Stomach (tissue), 4 donors: Measurements from ENCODE around the gene RPS6KA1.

Experiments
- POLR2A ChIP-seq, 4 donors: fragments of 450-650 bp; IDR thresholded peaks; one replicate each; pipeline ENCODE4 v1.6.1; 2016; ENCODE audit warnings: antibody characterized with exemption in 4 of 4, control low read depth in 2 of 4, mild to moderate bottlenecking in 1 of 4, moderate library complexity in 1 of 4
- TF ChIP-seq, protein P1 (sequence below), 7 experiments: fragments of 450-650 bp in 4 of 7; fragments of 200-600 bp in 3 of 7; sonication (generic) in 3 of 7; IDR thresholded peaks; one replicate each; pipeline ENCODE4 v1.5.1; 2016 to 2019; ENCODE audit warnings: antibody characterized with exemption in 7 of 7, control low read depth in 2 of 7, mild to moderate bottlenecking in 1 of 7

DNA sequence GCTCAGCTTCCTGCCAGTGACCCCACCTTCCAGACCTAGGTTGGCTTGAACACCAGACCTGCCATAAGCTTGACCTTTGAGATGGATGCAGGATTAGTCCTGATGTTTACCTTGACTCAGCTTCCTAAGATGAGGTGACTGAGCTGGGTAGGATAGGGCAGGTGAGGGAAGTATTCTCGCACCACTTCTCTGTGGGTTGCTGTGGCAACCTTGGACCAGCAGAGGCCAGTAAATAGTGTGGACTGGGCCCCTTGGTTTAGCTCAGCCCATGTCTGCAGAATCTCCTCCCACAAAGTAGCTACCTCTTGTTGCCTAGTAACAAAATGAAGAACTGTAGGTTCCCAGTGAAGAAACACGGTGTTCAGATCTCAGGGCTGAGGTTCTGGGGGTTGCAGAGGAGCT lies 8.4 kb downstream of the RPS6KA1 start:
- TF ChIP-seq, protein P1, sequence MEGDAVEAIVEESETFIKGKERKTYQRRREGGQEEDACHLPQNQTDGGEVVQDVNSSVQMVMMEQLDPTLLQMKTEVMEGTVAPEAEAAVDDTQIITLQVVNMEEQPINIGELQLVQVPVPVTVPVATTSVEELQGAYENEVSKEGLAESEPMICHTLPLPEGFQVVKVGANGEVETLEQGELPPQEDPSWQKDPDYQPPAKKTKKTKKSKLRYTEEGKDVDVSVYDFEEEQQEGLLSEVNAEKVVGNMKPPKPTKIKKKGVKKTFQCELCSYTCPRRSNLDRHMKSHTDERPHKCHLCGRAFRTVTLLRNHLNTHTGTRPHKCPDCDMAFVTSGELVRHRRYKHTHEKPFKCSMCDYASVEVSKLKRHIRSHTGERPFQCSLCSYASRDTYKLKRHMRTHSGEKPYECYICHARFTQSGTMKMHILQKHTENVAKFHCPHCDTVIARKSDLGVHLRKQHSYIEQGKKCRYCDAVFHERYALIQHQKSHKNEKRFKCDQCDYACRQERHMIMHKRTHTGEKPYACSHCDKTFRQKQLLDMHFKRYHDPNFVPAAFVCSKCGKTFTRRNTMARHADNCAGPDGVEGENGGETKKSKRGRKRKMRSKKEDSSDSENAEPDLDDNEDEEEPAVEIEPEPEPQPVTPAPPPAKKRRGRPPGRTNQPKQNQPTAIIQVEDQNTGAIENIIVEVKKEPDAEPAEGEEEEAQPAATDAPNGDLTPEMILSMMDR (IDR thresholded peaks at IDR 0.05) = no peak
- TF ChIP-seq POLR2A (IDR thresholded peaks at IDR 0.05) = no peak
